H1 (cell line): ENCODE results near the gene SLFNL1. TPM values are rescaled to one million over a fixed set of nuclear protein-coding genes. Genes with fewer than 3 reads are reported as not detected.

Experiments
- CTCF ChIA-PET: fragments of 300-600 bp; sonication (Branson Sonifier 250); formaldehyde crosslinking; loops from one replicate; lab custom pipeline; 2021; ENCODE audit not compliant: partially characterized antibody; lab: Charles Lee
- POLR2A ChIA-PET: fragments of 300-600 bp; sonication (Branson Sonifier 250); formaldehyde crosslinking; loops from one replicate; lab custom pipeline; 2021; ENCODE audit warnings: inconsistent platforms; ENCODE audit not compliant: partially characterized antibody; lab: Charles Lee
- DNase-seq, 2 experiments: peaks; one replicate each; pipeline versions ENCODE4 v3.0.0 to v3.0.0-alpha.2; 2010 to 2022; ENCODE audit warnings: low spot score in 2 of 2, low read depth in 1 of 2, mixed read lengths in 1 of 2
- FAIRE-seq: peaks from 2 replicates; lab custom pipeline; 2011; peaks lifted over from hg19 to GRCh38; lab: Jason Lieb, UNC
- H2AFZ ChIP-seq: 2 replicates; pipeline ENCODE4 v1.8.1; 2012; ENCODE audit warnings: low read length, inconsistent platforms
- H2AK5ac ChIP-seq: 2 replicates; pipeline ENCODE4 v1.6.1; 2013; ENCODE audit warnings: low read depth, low read length
- H2BK120ac ChIP-seq: replicated peaks from 2 replicates; pipeline ENCODE3; 2013; ENCODE audit warnings: low read depth, low read length, inconsistent platforms
- H2BK12ac ChIP-seq: 2 replicates; pipeline ENCODE4 v1.6.1; 2013; ENCODE audit warnings: low read depth, low read length
- H2BK15ac ChIP-seq: 2 replicates; pipeline ENCODE4 v1.6.1; 2013; ENCODE audit warnings: low read length
- H2BK20ac ChIP-seq: 2 replicates; pipeline ENCODE4 v1.6.1; 2013; ENCODE audit warnings: low read length
- H2BK5ac ChIP-seq: 2 replicates; pipeline ENCODE4 v1.6.1; 2013; ENCODE audit warnings: low read depth, low read length
- H3K14ac ChIP-seq: 2 replicates; pipeline ENCODE4 v1.6.1; 2013; ENCODE audit warnings: inconsistent platforms; ENCODE audit not compliant: insufficient read length
- H3K18ac ChIP-seq: 2 replicates; pipeline ENCODE4 v1.6.1; 2013; ENCODE audit warnings: low read length; ENCODE audit errors: extremely low read depth
- H3K23ac ChIP-seq: 2 replicates; pipeline ENCODE4 v1.6.1; 2013; ENCODE audit warnings: inconsistent platforms; ENCODE audit not compliant: insufficient read length
- H3K23me2 ChIP-seq: 2 replicates; pipeline ENCODE4 v1.6.1; 2013; ENCODE audit warnings: low read depth, low read length
- H3K27ac ChIP-seq: 2 replicates; pipeline ENCODE4 v1.6.1; 2011; ENCODE audit warnings: low read depth, low read length, inconsistent platforms
- H3K27me3 ChIP-seq, 4 experiments: replicated peaks in 1 of 4; 1 replicate in 1 of 4; 2 replicates in 3 of 4; pipeline versions ENCODE4 v1.6.1 to v1.8.1; 2011 to 2013; ENCODE audit warnings: low read length in 3 of 4, mild to moderate bottlenecking in 3 of 4, inconsistent platforms in 2 of 4, mixed read lengths in 2 of 4, moderate library complexity in 1 of 4; ENCODE audit not compliant: control insufficient read depth in 3 of 4, insufficient read depth in 3 of 4; ENCODE audit errors: extremely low read depth in 1 of 4
- H3K36me3 ChIP-seq, 4 experiments: 2 replicates each; pipeline versions ENCODE4 v1.6.1 to v1.8.1; 2011 to 2013; ENCODE audit warnings: mild to moderate bottlenecking in 4 of 4, low read length in 3 of 4, moderate library complexity in 2 of 4, control low read depth in 1 of 4, inconsistent platforms in 1 of 4; ENCODE audit not compliant: insufficient read depth in 4 of 4, control insufficient read depth in 2 of 4
- H3K4ac ChIP-seq: replicated peaks from 2 replicates; pipeline ENCODE3; 2013; ENCODE audit warnings: low read length, low read depth, mixed read lengths, inconsistent platforms; ENCODE audit not compliant: insufficient read length
- H3K4me1 ChIP-seq, 4 experiments: replicated peaks in 1 of 4; 1 replicate in 1 of 4; 2 replicates in 3 of 4; pipeline versions ENCODE4 v1.6.1 to v1.8.1; 2011 to 2013; ENCODE audit warnings: low read length in 3 of 4, inconsistent platforms in 2 of 4, mixed read lengths in 1 of 4; ENCODE audit not compliant: insufficient read depth in 4 of 4, control insufficient read depth in 3 of 4
- H3K4me2 ChIP-seq, 2 experiments: 2 replicates each; pipeline versions ENCODE4 v1.6.1 to v1.8.1; 2011 to 2013; ENCODE audit warnings: low read depth in 2 of 2, low read length in 2 of 2, control low read depth in 1 of 2, inconsistent platforms in 1 of 2, mild to moderate bottlenecking in 1 of 2; ENCODE audit not compliant: insufficient read depth in 1 of 2
- H3K4me3 ChIP-seq, 4 experiments: fragments of 200-600, 300-600 bp in 1 of 4; sonication (generic), shearing (Covaris generic), sonication (Bioruptor Twin) in 1 of 4; 2 replicates each; pipeline versions ENCODE4 v1.5.1 to v1.8.1; 2011 to 2016; ENCODE audit warnings: low read length in 4 of 4, low read depth in 3 of 4, control low read depth in 2 of 4, inconsistent platforms in 2 of 4, mild to moderate bottlenecking in 2 of 4, mixed read lengths in 1 of 4, moderate library complexity in 1 of 4; ENCODE audit not compliant: insufficient read depth in 2 of 4; ENCODE audit errors: extremely low read depth in 1 of 4
- H3K56ac ChIP-seq: replicated peaks from 2 replicates; pipeline ENCODE3; 2013; ENCODE audit warnings: low read depth, mild to moderate bottlenecking, mixed read lengths, low read length, inconsistent platforms; ENCODE audit not compliant: insufficient read length
- H3K79me1 ChIP-seq: 2 replicates; pipeline ENCODE4 v1.6.1; 2013; ENCODE audit warnings: low read depth, low read length, control low read depth
- H3K79me2 ChIP-seq, 2 experiments: 2 replicates each; pipeline versions ENCODE4 v1.6.1 to v1.8.1; 2012 to 2013; ENCODE audit warnings: low read length in 2 of 2, mild to moderate bottlenecking in 2 of 2, inconsistent platforms in 1 of 2; ENCODE audit not compliant: insufficient read depth in 2 of 2, control insufficient read depth in 1 of 2
- H3K9ac ChIP-seq, 4 experiments: replicated peaks in 1 of 4; 1 replicate in 1 of 4; 2 replicates in 3 of 4; pipeline versions ENCODE4 v1.6.1 to v1.8.1; 2011 to 2013; ENCODE audit warnings: low read depth in 3 of 4, low read length in 3 of 4, control low read depth in 2 of 4, mild to moderate bottlenecking in 2 of 4, moderate library complexity in 2 of 4, inconsistent platforms in 1 of 4; ENCODE audit errors: extremely low read depth in 1 of 4
- H3K9me3 ChIP-seq, 2 experiments: 2 replicates each; pipeline versions ENCODE4 v1.6.1 to v1.8.1; 2012 to 2013; ENCODE audit warnings: mild to moderate bottlenecking in 2 of 2, moderate library complexity in 2 of 2, control low read depth in 1 of 2, inconsistent platforms in 1 of 2, low read depth in 1 of 2, low read length in 1 of 2, mixed read lengths in 1 of 2; ENCODE audit not compliant: insufficient read depth in 2 of 2
- H4K20me1 ChIP-seq, 2 experiments: replicated peaks in 1 of 2; 2 replicates each; pipeline versions ENCODE3 to v1.8.1; 2011 to 2013; ENCODE audit warnings: inconsistent platforms in 2 of 2, low read length in 2 of 2, mild to moderate bottlenecking in 1 of 2; ENCODE audit not compliant: insufficient read depth in 2 of 2, control insufficient read depth in 1 of 2
- H4K5ac ChIP-seq: 2 replicates; pipeline ENCODE4 v1.6.1; 2013; ENCODE audit warnings: low read length, low read depth, mixed read lengths, inconsistent platforms; ENCODE audit not compliant: insufficient read length
- H4K8ac ChIP-seq: 2 replicates; pipeline ENCODE4 v1.8.0; 2013; ENCODE audit warnings: mild to moderate bottlenecking, moderate library complexity, low read length, inconsistent platforms; ENCODE audit not compliant: insufficient read depth; ENCODE audit errors: extremely low read depth
- H4K91ac ChIP-seq: replicated peaks from 2 replicates; pipeline ENCODE3; 2013; ENCODE audit warnings: low read length, mixed read lengths, inconsistent platforms; ENCODE audit not compliant: insufficient read length
- BACH1 ChIP-seq: IDR thresholded peaks from 2 replicates; pipeline ENCODE4 v1.6.1; 2012; ENCODE audit warnings: low read length, improper control_type of control experiment
- BCL11A ChIP-seq, 2 experiments: IDR thresholded peaks; one replicate each; pipeline ENCODE4 v1.6.1; 2011; ENCODE audit warnings: low read depth in 2 of 2, low read length in 2 of 2, mild to moderate bottlenecking in 2 of 2
- CBX8 ChIP-seq: fragments of 300-800, 300-1000 bp; sonication (generic); IDR thresholded peaks from 2 replicates; pipeline ENCODE4 v1.7.1; 2016; ENCODE audit warnings: low read depth, low read length, borderline replicate concordance
- CTBP2 ChIP-seq: IDR thresholded peaks from 2 replicates; pipeline ENCODE4 v1.7.0; 2011; ENCODE audit warnings: borderline replicate concordance, mild to moderate bottlenecking, moderate library complexity, mixed read lengths, low read length; ENCODE audit not compliant: insufficient read depth, insufficient read length
- RNF2 ChIP-seq: fragments of 200-900, 300-1000 bp; sonication (generic); IDR thresholded peaks from 2 replicates; pipeline ENCODE4 v1.7.1; 2016; ENCODE audit warnings: borderline replicate concordance, low read depth, mild to moderate bottlenecking, antibody characterized with exemption, low read length; ENCODE audit not compliant: poor library complexity, severe bottlenecking; ENCODE audit errors: missing control alignments
- WGBS, 2 experiments: shearing (Covaris generic) in 1 of 2; methylation state at CpG; one replicate each; pipeline versions ENCODE4 v1.1.6 to v1.1.7; 2013 to 2015; ENCODE audit warnings: low lambda C conversion rate in 2 of 2, mixed read lengths in 2 of 2, inconsistent platforms in 1 of 2, low coverage in 1 of 2, missing lambda C conversion rate in 1 of 2; ENCODE audit not compliant: insufficient replicate concordance in 2 of 2, insufficient coverage in 1 of 2, insufficient read length in 1 of 2; ENCODE audit errors: extremely low coverage in 1 of 2, missing lambda C conversion rate in 1 of 2; 5-methylcytosine and 5-hydroxymethylcytosine counted together
- polyA plus RNA-seq, 7 experiments: library from polyadenylated mRNA; depleted of rRNA in 3 of 7; stranded (reverse) in 5 of 7; unstranded in 2 of 7; fragments of >200 nt in 5 of 7; fragments of 200-250 nt in 2 of 7; gene quantifications; 1 replicate in 5 of 7; 2 replicates in 1 of 7; 4 replicates in 1 of 7; pipeline versions ENCODE4 v1.2.1 to v1.2.3, GENCODE V29; 2011 to 2013; ENCODE audit warnings: missing spikeins in 2 of 7, mixed read lengths in 2 of 7
- total RNA-seq: library from RNA; stranded (reverse); fragmentation: NEBNext Ultra II Directional; extraction: Animal tissue kit (Norgen Biotek cat#: 25700); gene quantifications from 2 replicates; pipeline ENCODE4 v1.2.1, GENCODE V29; 2021
- TF ChIP-seq, protein P1 (sequence below): IDR thresholded peaks from 2 replicates; pipeline ENCODE4 v1.6.1; 2012; ENCODE audit warnings: inconsistent platforms

Gene SLFNL1
- total and polyA plus RNA-seq, 2 of the 8 experiments (the other 6 are each of a cell fraction or from before 2014, with no cell fraction given): not detected

DNA sequence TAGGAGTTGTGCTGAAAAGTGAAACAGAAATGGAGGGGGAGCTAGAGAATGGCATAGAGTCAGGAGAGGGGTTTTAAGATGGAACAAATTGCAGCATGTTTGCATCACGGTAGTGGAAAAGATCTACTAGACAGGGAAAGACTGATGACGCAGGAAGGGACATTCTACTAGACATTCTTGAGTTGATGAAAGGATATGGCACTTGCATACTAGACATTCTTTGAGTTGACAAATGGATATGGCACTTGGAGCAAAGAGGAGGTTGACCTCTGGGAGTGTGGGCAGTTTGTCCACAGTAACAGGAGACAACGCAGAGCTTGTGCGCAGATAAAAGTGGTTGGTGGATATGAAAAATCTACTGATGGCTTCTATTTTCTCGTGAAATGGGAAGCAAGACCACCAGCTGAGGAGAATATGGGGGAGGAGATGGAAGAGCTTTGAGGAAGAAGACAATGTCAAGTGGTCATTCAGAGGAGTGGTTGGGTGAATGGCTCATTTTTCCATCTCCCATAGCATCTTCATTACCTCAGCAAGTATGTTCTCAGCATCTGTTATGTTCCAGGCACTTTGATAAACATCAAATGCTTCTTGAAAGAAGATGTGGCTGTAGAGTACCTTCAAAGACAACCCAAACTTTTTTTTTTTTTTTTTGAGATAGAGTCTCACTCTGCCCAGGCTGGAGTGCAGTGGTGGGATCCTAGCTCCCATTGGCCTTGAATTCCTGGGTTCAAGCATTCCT lies 44.4 kb downstream of the SLFNL1 start:
- Histone ChIP-seq H2AFZ (no peak overlapping the region), H3K9ac (no peak overlapping the region), H2BK15ac (no peak overlapping the region), H3K18ac (no peak overlapping the region), H2BK20ac (no peak overlapping the region), H2BK12ac (no peak overlapping the region), H3K9me3 (no peaks in the 10 kb centered on the region), H4K20me1 (peaks cover 3 to 10% of the 10 kb centered on the region in 2 experiments), H2BK120ac (no peak overlapping the region), H3K4me1 (peaks cover 4 to 11% (median 6%) of the 10 kb centered on the region in 4 experiments; a peak in 5 of 7 replicates), H3K4me3 (no peak overlapping the region), H3K23ac (no peak overlapping the region), H3K27ac (no peak overlapping the region), H3K14ac (no peak overlapping the region), H3K79me1 (no peaks in the 10 kb centered on the region), H4K91ac (no peak overlapping the region), H3K36me3 (no peaks in the 10 kb centered on the region), H4K8ac (no peak overlapping the region), H3K4me2 (no peak overlapping the region), H3K27me3 (no peaks in the 10 kb centered on the region), H2AK5ac (no peak overlapping the region), H3K23me2 (peaks cover 11% of the 10 kb centered on the region; the same call in 1 of the 2 replicates), H2BK5ac (no peak overlapping the region), H4K5ac (no peak overlapping the region), H3K79me2 (peaks cover 16 to 21% of the 10 kb centered on the region in 2 experiments), H3K4ac (no peak overlapping the region), H3K56ac (no peak overlapping the region)
- TF ChIP-seq CTBP2 (no peak), BCL11A (IDR thresholded peaks at IDR 0.05; ENCODE audit: low read depth in 2 of 2, low read length in 2 of 2) (no peak), BACH1 (no peak), CBX8 (no peak), RNF2 (no peak)
- TF ChIP-seq, protein P1, sequence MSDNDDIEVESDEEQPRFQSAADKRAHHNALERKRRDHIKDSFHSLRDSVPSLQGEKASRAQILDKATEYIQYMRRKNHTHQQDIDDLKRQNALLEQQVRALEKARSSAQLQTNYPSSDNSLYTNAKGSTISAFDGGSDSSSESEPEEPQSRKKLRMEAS: no peak
- 89% methylated on average over 5 of the region's 5 CpGs; no CpG with 5 or more reads in 1 of the 2 experiments for WGBS, 2 experiments
- CTCF ChIA-PET: interaction anchor here (0.6 to 1.6 kb wide), 4 partner anchors 28 to 212 kb away, joined by 3 to 5 read pairs (median 3); partner anchors contain the start of gene CITED4
- no peak for DNase-seq
- POLR2A ChIA-PET: interaction anchor here (0.6 to 1.0 kb wide), 2 partner anchors 43 to 44 kb away, joined by 3 read pairs; partner anchors contain the start of gene SLFNL1
- FAIRE-seq: no peak
